ENCODE results near the gene PPDPF.
"Not testable (repeated sequence)": the region's sequence is repeated elsewhere in the genome, so short reads cannot be mapped to it uniquely, and the experiment has no call there.

PPDPF gene

DNA sequence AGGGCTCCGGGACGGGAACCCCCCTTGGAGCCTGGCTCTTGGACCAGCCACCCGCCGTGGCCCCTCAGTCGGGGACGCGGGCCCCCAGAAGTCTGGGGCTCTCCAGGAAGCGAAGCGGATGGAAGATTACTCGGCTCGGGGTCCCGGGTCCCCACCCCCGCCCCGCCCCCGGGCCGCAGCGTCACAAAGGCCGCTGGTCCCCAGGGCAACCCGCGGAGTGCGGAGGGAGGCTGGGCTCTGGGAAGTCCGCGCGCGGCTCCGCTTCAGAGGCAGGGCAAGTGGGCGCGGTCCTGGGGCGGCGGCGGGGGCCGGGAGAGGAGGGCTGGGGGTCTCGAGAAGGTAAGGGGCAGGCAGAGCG is 33.3 kb downstream of the PPDPF start, which contains the start of gene FNDC11:
Gene FNDC11 (plus strand): TSS at position 227 of the 358 bp plus-strand sequence. CDS start 1,505 bp downstream, outside the sequence.
- DNase-seq: no peak

GRCh38 chr20:63554361-63555278 is 34.1 kb downstream of the PPDPF start:
- DNase-seq: no peak

GRCh38 chr20:63555661-63556381 is 35.3 kb downstream of the PPDPF start:
- no peak for DNase-seq

DNA sequence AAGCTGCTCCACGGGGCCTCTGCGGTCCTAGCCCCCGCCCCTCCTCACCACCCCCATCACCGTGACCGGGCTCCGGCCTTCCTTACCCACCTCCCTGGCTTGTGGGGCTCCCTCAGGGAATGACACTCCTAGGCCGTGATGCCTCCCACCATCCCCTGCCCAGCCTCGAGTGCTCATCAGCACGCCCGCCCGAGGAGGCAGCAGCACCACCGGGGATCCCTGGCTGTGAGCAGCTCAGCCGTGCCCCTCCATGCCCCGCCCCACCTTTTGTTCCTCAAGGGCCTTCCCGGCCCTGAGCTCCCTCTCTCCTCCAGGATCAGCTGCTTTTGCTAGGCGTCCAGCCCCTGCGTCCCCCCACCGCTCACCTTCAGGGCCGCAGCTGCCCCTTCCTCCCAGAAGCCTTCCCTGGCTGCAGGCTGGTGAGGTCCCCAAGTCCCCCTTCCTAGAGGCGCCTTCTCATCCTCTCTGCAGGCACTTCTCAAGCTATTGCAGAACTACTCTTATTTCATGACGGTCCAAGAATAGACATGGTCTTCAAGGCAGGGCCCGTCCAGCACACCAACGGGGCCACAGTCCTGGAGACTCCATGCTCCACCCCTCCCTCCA is 36.4 kb downstream of the PPDPF start:
- DNase-seq: no peak

DNA sequence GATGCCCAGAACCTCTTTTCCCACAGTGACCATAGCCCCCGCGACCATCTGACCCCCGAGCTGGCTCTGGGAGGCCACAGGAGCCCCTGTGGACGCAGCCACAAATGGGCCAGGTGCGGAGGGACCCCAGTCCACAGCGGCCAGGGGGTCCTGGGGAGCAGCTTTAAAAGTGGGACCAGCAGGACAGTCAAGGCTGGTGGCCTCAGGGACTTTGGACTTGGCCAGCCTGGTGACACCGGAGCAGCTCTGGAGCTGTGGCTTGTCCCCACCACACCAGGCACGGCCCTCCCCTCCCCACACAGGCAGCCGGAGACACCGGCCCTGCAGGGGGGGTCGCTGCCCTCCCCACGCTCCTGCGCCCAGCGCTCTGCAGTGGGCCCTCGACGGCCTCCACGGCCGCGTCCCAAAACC is 36.9 kb downstream of the PPDPF start:
- no peak for DNase-seq

DNA sequence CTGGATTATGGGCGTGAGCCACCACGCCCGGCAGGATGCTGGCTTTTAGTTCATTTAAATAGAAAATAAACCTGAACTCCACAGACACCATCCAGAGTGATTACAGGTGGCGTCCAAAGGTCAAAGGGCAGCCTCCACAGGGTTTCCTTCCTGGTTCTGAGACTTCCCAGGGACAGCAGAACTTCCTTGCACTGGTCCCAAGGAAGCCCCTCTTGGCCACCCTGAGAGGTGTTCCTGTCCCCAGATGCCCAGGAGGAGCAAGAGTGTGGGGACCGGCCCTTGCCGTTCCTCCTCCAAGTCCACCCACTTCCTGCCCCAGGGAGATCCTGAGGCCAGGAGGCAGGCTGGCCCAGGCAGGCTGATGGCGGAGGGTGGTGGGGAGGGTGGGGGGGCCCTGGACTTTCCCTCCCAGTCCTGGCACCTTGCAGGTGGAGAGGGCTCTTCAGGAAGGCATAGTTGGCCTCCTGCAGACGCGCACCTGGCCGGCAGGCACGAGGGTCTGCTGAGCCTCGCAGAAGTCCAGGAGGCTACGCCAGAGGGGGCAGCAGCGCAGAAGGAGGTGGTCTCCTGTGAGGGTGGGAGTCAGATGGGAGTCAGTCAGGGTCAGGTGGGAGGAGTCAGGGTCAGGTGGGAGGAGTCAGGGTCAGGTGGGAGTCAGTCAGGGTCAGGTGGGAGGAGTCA is 38.4 kb downstream of the PPDPF start:
- DNase-seq: no peak

- DNase-seq: not testable (repeated sequence)
Measured at GRCh38 chr20:63559485-63560332, 39.1 kb downstream of the PPDPF start.

- no peak for DNase-seq
Measured at GRCh38 chr20:63560333-63560805, 39.8 kb downstream of the PPDPF start.

GRCh38 chr20:63560856-63561609 is 40.5 kb downstream of the PPDPF start:
- DNase-seq: no peak

DNA sequence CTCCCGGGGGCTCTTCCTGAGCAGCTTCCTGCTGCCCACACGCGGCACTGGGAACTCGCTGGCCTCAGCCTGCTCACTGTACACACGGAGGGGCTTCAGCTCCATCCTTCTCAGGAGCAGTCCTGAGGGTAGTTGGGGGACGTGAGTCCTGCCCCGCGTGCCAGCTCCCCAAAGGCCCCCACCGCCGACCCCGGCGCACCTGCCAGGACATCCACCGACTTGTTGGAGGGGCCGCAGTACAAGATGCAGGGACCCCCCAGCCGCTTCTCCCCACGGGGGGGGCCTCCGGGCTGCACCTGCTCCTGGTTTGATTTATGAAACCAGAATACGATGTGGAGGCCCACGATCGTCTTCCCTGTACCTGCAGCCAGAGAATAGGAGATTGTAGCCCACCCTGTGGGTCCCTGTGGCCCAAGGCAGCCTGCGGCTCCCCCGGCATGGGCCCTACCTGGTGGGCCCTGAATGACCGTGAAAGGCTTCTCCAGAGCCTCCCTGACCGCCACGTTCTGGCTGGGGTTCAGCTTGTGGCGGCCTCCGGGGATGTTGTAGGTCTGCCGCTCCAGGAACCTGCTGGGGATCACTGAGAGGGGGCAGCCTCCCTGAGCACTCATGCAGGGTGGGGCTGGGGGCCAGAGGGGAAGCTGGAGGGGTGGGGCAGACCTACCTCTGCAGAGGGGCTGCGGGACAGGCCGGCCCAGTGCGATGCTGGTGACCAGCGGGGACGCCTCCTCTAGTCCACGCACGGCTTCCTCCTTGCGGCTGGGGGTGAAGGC is 41.2 kb downstream of the PPDPF start:
- DNase-seq: no peak

DNA sequence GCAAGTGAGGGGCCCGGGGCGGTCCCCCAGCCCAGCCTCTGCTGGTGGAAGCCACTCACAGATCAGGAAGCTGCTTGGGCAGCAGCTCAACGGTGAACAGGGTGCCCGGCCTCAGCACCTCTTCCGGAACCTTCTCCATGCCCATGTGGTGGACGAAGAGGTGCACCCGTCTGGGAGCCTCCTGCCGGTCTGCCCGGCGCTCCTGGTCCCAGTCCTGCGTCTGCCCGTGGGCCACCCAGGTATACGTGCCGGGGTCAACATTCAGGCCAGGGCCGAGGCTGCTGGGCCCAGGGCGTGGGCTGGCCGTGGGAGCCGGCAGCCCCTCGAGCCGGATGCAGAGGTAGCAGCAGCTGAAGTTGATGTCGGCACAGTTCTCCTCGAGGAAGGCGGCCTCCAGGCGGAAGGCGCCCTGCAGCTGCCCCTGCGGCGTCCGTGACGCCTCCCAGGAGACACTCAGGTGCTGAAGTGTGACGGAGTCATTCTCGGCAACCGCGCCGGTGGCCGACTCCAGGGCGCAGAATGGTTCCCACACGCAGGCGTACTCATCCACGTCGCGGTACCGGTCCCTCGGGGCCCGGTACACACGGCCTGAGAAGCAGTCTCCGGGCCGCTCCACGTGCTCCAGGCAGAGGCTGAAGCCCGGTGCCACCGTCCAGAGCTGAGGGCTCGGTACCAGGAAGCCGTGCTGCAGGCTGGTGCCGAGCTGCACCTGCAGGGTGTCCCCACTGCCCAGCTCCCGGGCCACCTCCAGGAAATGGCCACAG is 42.1 kb downstream of the PPDPF start:
- DNase-seq: no peak

DNA sequence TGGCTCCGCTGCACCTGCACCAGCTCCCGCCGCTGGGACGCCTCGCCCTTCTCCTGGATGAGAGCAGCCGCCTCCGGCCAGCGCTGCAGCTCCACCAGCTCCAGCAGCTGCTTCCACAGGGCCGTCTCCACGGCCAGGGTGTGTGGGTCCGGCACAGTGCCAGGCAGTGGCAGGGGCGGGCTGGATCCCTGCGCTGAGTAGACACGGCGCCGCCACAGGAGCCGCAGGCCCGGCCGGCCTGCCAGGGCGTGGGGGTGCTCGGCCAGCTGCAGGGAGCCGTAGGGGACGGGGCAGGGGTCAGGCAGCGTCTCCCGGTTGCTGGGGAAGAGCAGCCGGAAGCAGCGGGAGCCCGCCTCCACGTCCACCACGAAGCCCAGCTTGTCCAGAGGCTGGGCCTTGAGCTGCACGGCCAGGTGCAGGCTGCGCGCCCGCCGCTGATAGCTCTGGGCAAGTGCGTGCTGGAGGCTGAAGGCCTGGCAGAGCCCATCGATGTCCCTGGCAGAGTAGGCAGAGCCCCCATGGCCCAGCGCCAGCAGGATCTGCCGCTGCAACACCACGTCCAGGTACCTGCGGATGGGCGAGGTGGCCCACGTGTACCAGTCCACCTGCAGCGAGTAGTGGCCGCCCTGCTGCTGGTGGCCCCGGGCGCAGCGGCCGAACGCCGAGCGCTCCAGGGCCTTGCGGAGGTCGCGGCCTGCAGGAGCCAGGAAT is 42.8 kb downstream of the PPDPF start:
- no peak for DNase-seq

DNA sequence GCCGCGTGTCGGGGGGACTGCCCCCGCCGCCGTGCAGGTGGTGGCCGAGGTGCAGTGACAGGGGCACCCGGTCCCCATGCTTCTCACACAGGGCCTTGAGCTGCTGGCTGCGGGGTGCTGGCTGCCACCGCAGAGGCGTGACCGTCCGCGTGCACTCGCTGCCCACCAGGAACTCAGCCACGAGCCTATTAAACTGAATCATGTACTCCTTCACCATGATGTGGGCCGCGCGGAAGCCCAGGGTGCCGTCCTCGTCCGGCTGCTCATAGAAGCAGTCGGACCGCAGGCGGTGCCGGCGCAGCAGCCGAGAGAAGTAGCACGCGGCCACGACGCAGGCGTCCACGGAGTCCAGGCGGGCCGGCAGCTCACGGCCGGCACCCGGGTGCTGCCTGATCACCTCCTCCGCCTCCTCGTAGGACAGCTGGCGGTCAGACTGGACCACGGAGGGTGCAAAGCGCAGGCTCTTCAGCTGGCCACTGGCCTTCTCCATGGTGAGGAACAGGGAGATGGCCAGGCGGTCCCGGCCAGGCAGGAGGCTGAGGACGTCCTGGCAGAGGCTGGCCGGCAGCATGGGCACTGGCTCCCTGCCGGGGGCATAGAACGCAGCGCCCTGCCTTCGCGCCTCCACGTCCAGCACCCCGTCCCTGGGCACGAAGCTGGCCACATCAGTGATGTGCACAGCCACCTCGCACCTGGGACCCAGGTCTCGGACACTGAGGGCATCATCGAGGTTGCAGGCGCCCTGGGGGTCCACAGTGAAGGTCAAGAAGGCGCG is 43.7 kb downstream of the PPDPF start:
- DNase-seq: no peak

DNA sequence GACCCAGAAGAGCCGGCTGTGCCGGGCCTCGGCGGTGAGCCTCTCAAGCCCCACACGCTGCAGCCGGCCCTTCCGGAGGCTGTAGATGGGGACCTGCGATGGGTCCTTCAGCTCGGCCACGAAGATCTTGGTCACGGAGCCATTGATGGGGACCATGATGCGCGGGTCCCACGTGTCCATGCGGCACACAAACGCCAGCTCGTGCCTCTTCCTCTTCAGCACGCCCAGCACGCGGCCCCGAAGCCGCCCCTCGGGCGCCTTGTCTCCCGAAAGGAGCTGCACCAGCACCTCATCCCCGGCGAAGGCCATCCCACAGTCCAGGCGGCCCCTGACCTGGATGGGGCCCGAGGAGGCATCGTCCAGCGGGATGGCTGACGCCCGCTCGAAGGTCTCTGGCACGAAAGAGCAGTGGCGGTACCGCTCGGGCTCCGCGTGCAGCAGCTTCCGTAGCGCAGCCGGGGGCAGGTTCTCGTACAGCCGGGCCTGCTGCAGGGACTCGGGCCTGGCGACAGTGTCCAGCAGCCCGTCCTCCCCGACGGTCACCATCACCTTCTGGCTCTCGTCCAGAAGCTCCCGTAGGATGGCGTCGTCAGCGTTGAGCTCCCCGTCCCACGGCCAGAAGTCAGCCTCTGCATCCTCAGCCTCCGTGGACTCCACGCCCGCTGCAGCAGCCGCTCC is 44.6 kb downstream of the PPDPF start:
- DNase-seq: no peak

DNA sequence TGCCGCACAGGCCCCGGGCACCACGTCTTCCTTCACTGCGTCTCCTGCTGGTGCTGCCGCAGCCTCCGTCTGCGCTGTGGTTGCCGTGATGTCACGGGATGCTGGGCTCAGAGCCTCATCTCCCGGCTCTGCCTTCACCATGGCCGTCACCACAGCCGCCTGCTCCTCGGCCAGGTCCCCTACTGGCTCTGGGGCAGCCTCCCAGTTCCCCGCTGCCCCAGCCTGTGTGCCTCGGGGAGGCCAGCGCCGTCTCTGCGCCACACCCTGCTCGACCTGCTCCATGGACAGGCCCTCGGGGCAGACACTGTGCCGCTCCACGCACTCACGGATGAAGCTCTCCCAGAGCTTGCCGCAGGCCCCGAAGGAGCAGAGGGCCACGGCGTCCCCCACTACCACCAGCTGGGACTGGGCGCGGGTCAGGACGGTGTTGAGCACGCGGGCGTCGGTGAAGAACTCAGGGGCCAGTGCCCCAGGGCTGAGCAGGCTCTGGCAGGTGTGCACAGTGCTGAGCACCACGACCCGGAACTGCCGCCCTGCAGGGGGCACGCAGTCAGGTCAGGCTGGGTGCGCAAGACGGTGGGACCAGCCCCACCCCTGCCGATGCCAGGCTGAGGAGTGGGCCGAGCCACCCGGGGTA is 45.3 kb downstream of the PPDPF start:
- DNase-seq: no peak

DNA sequence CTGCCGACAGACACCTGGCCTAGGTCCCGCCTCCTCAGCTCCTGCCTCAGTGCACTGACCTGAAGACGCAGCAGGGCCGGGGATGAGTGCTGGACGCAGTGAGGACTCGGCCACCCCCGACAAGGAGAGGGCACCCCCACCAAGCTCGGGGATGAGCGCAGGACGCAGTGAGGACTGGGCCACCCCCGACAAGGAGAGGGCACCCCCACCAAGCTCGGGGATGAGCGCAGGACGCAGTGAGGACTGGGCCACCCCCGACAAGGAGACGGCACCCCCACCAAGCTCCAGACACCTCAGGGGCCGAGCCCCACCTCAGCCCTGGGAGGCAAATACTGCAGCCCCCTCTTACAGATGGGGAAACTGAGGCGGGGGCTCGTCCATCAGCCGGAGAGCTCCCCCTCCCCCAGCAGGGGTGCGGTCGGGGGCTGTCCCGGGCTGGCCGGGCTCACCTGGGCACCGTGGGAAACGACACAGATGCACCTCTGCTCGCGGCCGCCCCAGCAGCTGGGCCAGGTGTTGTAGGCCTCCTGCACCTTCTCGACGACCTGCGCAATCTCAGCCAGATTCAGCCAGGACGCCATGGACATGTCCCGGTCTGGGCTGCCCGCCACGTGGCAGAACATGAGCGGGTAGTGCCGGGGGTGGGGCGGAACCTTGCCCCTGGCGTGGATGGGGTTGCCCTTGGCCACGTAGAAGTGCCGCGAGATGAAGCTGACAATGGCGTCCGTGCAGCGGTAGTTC is 46.0 kb downstream of the PPDPF start:
- DNase-seq: no peak

DNA sequence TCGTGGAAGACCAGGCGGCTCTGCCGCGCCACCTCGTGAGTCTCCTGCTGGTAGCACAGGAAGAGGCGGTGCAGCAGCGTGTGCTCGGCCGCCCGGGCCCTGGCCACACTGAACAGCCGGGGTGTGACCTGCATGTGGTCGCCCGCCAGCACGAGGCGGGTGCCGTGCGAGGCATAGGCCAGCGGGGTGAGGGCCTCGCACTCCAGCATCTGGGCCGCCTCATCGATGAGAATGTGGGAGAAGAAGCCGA is 46.5 kb downstream of the PPDPF start:
- DNase-seq: no peak
